NB4 (cell line): ENCODE results near the gene CDK17.

ENCODE experiments used
- CTCF ChIP-seq: IDR thresholded peaks from one replicate; pipeline ENCODE4 v1.5.1; 2012; ENCODE audit warnings: low read depth, low read length
- POLR2A ChIP-seq: IDR thresholded peaks from 2 replicates; pipeline ENCODE4 v1.6.1; 2011; ENCODE audit warnings: mild to moderate bottlenecking; ENCODE audit not compliant: insufficient read length; ENCODE audit errors: extremely low read depth

GRCh38 chr12:96336489-96336888 lies 63.8 kb downstream of the CDK17 start:
- no peak for TF ChIP-seq POLR2A
- no peak for TF ChIP-seq CTCF
